Measurements from ENCODE around the gene MAMDC4.
"Not testable (repeated sequence)": the region's sequence is repeated elsewhere in the genome, so short reads cannot be mapped to it uniquely, and the experiment has no call there.

The MAMDC4 gene

DNA sequence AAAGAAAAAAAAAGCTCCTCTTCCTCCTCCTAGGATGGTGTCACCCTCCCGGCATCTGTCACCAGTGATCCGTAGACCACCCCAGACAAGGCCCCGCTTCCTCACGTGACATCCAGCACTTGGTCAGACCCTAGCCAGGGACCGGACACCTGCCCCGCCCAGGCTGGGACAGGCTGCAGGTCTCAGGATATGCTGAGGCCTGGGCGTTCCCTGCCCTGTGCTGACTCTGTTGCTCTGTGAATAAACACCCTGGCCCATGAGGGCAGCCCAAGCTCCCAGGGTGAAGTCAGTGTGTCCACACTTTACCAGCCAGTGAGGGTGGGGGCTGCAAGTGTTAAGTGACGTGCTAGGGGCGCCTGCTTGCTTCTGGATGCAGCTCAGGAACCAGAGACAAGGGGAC is 8.4 kb downstream of the MAMDC4 start:
- DNase-seq (ENCODE audit: low read depth in 4 of 4, low spot score in 1 of 4) = no peak

GRCh38 chr9:136860933-136861873 is 9.1 kb downstream of the MAMDC4 start:
- DNase-seq (ENCODE audit: low read depth in 4 of 4, low spot score in 1 of 4) = no peak

DNA sequence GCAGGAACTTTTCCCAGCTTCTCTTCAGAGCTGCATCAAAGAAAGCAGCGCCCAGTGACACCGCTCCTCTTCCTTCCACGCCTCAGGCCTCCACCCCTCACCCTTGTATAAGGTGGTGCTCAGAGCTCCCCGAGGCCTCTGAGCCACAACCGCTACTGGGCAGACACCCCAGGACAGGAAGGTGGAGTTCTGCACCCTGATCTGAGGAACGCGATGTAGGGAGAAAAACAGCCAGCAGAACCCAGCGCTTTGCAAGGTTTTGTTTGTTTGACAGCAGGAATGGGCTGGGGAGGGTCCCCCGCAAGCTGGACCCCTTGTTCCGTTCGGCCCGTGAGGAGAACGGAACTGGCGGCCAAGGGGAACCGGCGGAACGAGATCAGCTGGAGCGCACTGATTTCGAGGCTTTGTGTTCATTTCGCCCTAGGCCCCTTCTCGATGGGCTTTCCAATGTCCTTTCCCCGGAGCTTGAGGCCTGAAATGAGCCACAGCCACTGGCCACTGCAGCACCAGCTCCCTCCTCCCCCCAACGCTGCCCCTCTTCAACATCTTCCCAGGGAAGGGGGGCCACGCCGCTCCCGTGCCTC is 9.8 kb downstream of the MAMDC4 start:
- no peak for DNase-seq (ENCODE audit: low read depth in 4 of 4, low spot score in 1 of 4)

DNA sequence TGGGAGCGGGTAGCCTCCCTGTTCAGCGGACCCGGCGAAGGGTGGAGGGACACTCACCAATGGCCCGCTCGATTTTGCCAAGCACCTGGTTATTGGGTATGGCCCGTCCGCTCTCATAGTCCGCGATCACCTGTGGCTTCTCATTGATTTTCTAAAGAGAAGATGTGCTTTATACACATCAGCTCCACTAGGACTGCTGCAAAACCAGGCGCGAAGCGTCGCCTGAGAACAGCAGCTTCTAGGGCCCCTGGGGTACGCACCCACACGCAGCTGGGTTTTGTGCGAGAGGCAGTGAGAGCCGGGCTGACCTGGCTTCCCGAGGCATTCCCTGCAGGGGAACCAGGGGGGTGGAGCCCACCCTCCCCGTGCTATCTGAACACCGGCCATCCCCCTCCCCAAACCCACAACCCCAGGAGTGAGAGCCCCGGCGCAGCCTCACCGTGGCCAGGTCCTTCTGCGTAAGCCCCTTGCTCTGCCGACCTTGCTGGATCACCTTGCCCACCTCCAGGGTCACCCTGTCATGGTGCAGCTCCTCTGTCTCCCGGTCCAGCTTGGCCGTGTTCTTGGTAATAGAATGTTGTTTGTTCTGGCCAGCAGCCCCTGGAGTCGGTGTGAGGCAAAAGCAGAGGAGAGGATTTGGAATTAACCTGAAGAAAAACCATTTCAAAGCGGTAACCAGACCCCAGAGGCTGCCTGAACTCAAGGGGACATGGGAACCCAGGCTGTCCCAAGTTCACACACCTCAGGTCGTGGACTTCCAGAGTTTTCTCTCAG is 10.9 kb downstream of the MAMDC4 start:
- no peak for DNase-seq (ENCODE audit: low read depth in 4 of 4, low spot score in 1 of 4)

- no peak for DNase-seq (ENCODE audit: low read depth in 4 of 4, low spot score in 1 of 4)
Observed at GRCh38 chr9:136863623-136864273, 11.6 kb downstream of the MAMDC4 start.

DNA sequence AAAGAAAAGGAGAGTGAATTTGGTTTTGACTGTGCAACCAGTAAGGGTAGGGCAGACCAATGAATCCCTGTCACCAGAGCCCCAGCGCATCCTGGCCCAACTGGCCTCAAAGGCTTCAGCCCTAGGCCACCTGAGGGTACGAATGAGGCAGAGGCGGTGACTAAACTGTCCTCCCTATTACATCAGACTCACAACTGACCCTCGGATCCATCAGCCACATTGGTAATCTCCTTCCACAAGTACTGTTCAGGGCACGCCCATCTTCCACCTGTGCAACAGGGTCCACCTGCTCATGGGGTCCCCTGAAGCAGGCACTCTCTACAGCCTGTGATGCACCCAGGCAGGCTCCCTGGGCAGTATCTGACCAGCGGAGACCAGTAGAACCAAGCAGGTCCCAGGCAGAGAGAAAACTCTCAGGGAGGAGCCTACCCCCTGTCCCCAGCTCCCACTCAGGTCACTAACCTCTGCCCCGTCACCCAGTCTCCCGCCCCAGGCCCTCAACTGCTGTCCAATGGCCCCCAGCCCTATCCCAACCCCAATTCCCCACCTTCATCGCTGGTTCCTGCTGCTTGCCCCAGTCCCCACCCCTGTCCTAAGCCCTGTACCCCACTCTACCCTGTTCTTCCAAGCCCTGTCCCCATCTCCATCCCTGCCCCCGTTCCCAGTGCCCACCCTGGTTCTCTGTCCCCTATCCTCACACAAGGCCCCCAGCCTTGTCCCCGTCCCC is 13.1 kb downstream of the MAMDC4 start:
- no peak for DNase-seq (ENCODE audit: low read depth in 4 of 4, low spot score in 1 of 4)

DNA sequence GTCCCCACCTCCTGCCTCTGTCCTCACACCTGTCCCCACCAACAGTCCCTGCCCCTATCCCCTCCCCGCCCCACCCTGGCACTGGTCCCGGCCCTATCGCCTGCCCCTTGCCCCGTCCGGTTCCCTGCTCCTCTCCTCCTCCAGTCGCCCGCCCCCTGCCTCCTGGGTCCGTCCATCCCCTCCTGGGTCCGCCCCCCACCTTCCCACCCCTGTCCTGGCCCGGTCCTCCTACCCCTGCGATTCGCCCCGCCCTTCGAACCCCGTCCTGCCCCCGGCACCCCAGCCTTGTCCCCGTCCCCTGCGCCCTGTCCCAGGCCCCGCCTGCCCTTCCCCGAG is 13.6 kb downstream of the MAMDC4 start:
- no peak for DNase-seq (ENCODE audit: low read depth in 4 of 4, low spot score in 1 of 4)

- DNase-seq (ENCODE audit: low read depth in 4 of 4, low spot score in 1 of 4) = not testable (repeated sequence)
Observed at GRCh38 chr9:136866898-136867421, 14.8 kb downstream of the MAMDC4 start.

GRCh38 chr9:136867480-136867879 is 15.3 kb downstream of the MAMDC4 start:
- no peak for DNase-seq (ENCODE audit: low read depth in 4 of 4, low spot score in 1 of 4)

- no peak for DNase-seq (ENCODE audit: low read depth in 4 of 4, low spot score in 1 of 4)
Observed at GRCh38 chr9:136867917-136868316, 15.8 kb downstream of the MAMDC4 start.

DNA sequence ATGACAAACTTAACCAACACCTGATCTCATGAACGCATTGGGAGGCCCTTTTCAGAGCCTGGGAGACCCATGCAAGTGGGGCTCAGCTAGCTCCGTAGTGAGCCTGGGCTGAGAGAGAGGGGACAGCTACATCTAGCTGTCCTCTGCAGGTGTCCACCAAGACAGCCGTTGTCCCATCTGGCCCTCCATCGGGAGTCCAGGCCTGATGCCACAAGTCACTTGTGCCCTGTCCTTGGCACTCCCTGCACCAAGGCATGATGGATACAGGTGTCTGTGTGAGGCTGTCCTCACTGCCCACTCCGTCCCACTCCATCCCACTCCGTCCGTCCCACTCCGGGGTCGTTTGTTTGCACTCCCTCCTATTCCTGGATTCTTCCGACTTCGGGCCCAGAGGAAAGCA is 16.5 kb downstream of the MAMDC4 start:
- DNase-seq (ENCODE audit: low read depth in 4 of 4, low spot score in 1 of 4) = no peak

DNA sequence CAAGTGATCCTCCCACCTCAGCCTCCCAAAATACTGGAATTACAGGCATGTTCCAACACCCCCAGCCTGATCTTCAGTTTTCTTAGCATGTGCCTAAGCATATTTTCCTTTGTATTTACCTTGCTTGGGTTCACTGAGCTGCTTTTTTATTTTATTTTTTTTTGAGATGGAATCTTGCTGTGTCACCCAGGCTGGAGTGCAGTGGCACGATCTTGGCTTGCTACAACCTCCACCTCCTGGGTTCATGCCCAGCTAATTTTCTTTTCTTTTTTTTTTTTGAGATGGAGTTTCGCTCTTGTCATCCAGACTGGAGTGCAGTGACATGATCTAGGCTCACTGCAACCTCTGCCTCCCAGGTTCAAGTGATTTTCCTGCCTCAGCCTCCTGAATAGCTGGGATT is 17.5 kb downstream of the MAMDC4 start:
- DNase-seq (ENCODE audit: low read depth in 4 of 4, low spot score in 1 of 4) = not testable (repeated sequence)

DNA sequence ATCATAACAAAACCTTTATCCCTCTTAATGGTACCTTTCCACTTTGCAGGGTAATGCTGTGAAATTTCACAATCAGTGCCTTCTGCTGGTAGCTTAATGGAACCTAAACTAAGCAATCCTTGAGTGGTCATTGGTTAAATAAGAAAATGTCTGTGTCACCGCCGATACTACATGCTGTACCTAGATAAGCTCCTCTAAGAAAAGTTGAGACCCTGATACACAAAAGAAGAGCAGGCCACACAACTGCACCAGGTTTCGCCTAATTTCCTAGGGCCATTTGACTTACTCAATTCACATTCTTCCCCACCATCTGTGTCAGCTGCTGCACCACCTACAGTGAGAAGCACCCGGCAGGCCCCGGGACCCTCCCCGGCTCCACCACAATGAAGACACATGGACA is 23.0 kb downstream of the MAMDC4 start:
- no peak for DNase-seq (ENCODE audit: low read depth in 4 of 4, low spot score in 1 of 4)

GRCh38 chr9:136876476-136876875 is 24.3 kb downstream of the MAMDC4 start:
- no peak for DNase-seq (ENCODE audit: low read depth in 4 of 4, low spot score in 1 of 4)

DNA sequence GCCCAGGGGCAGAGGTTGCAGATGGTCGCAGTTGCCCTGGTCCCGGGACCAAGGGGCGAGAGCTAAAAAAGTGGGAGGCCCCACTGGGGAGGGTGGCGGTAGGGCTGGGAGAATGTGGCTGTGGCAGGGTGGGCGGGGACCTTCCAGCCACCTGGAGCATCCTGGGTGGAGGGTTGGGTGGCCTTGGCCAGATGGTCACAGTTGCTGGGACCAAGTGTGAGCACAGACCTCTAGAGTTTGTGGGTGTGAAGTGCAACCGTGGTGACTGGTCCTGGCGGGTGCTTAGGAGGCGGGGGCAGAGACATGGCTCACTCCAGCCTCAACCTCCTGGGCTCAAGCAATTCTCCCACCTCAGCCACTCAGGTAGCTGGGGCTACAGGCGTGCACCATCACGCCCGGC is 28.5 kb downstream of the MAMDC4 start:
- DNase-seq (ENCODE audit: low read depth in 4 of 4, low spot score in 1 of 4) = no peak

DNA sequence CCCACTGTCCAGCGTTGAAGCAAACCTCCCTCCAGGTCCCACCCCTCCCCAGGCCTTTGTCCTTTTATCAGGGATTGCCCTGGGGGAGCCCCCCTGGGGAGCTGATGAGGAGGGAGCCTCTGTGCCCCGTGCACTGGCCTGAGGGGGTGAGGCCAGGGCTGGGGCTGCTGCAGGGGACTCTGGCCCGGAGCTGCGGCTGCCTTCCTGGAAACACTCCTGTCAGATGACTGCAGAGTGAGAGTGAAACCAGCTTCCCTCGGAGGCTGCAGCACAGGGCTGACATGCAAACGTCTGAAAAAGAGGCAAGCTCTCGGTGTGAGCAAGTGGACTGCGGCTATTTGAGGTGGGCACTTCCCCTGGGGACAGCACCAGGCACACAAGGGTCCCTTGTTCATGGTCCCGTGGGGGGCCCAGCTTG is 29.6 kb downstream of the MAMDC4 start:
- peak in 2 of 4 experiments; percentile 54 to 59 for DNase-seq (ENCODE audit: low read depth in 4 of 4, low spot score in 1 of 4)

DNA sequence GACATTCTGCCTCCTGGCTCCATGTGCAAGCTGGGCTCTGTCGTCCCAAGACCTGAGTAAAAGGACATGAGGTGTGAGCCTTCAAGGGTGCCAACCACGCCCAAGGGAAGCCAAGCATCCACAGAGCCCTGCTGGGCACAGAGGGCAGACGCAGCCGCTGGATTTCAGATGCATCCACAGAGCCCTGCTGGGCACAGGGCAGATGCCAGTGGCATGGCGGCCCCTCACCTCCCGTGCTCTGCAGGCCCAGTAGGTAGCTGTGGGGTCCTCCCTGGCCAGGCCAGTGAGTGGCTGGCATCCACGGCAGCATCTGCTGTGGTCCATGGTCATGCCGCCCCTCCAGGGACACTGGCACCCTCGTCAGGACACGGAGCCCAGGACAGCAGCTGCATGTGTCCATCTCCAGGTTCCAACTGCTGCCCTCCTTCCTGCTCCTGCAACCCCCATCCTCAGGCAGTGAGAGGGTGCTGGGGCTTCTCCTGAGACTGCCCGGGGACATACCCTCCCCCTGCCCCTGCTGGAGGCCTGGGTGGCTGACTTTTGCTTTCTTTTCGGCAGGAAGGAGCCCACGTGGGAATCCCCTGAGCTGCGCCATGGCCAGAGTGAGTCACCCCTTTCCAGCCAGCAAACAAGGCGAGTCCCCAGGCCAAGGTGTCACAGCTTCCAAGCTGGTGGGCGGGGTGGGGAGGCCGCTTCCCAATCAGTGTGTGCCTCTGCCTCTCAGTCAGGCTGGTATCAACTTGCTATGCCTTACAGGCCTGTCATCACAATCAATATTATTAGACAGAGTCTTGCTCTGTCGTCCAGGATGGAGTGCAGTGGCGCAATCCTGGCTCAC is 30.2 kb downstream of the MAMDC4 start:
- DNase-seq (ENCODE audit: low read depth in 4 of 4, low spot score in 1 of 4) = peak; percentile 65 to 92 (median 74)

DNA sequence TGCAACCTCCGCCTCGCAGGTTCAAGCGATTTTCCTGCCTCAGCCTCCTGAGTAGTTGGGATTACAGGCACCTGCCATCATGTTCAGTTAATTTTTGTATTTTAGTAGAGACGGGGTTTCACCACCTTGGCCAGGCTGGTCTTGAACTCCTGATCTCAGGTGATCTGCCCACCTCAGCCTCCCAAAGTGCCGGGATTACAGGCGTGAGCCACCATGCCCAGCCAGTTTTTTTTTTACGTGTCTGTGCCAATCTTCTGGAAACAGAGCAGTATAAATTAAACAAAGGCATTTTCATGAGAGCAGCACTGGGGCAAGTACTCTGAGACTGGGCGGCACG is 30.8 kb downstream of the MAMDC4 start:
- not testable (repeated sequence) for DNase-seq (ENCODE audit: low read depth in 4 of 4, low spot score in 1 of 4)

GRCh38 chr9:136883670-136884069 is 31.5 kb downstream of the MAMDC4 start:
- not testable (repeated sequence) for DNase-seq (ENCODE audit: low read depth in 4 of 4, low spot score in 1 of 4)

Data from stimulated activated CD4-positive, alpha-beta T cell treated with anti-CD3 and anti-CD28 coated beads, Interleukin-1b, Interleukin-23, amount 100 ng/mL, for 24 hours (primary cell).